ENCODE measurements around the gene PLEKHH1.
"Not testable (repeated sequence)": the region's sequence is repeated elsewhere in the genome, so short reads cannot be mapped to it uniquely, and the experiment has no call there.

Gene PLEKHH1

GRCh38 chr14:67533754-67534085 is 630 bp downstream of the PLEKHH1 start:
- no peak for DNase-seq (ENCODE audit: low read depth)

- no peak for DNase-seq (ENCODE audit: low read depth)
These were observed 3.0 kb downstream of the PLEKHH1 start for GRCh38 chr14:67536087-67536486.

GRCh38 chr14:67537736-67538135 is 4.6 kb downstream of the PLEKHH1 start:
- no peak for DNase-seq (ENCODE audit: low read depth)

- no peak for DNase-seq (ENCODE audit: low read depth)
These were observed 5.4 kb downstream of the PLEKHH1 start for GRCh38 chr14:67538501-67538900.

- no peak for DNase-seq (ENCODE audit: low read depth)
These were observed 6.0 kb downstream of the PLEKHH1 start for GRCh38 chr14:67539116-67539515.

- no peak for DNase-seq (ENCODE audit: low read depth)
These were observed 8.6 kb downstream of the PLEKHH1 start for GRCh38 chr14:67541448-67542387.

GRCh38 chr14:67542620-67543019 is 9.5 kb downstream of the PLEKHH1 start:
- not testable (repeated sequence) for DNase-seq (ENCODE audit: low read depth)

- DNase-seq (ENCODE audit: low read depth): no peak
These were observed 11.5 kb downstream of the PLEKHH1 start for GRCh38 chr14:67544590-67544989.

- no peak for DNase-seq (ENCODE audit: low read depth)
These were observed 14.2 kb downstream of the PLEKHH1 start for GRCh38 chr14:67547224-67547780.

GRCh38 chr14:67549734-67550133 is 16.6 kb downstream of the PLEKHH1 start:
- DNase-seq (ENCODE audit: low read depth): no peak

- DNase-seq (ENCODE audit: low read depth): no peak
These were observed 18.0 kb downstream of the PLEKHH1 start for GRCh38 chr14:67551123-67551522.

- DNase-seq (ENCODE audit: low read depth): no peak
These were observed 18.9 kb downstream of the PLEKHH1 start for GRCh38 chr14:67551940-67552339.

- DNase-seq (ENCODE audit: low read depth): no peak
These were observed 20.5 kb downstream of the PLEKHH1 start for GRCh38 chr14:67553547-67553946.

GRCh38 chr14:67554341-67554740 is 21.3 kb downstream of the PLEKHH1 start:
- no peak for DNase-seq (ENCODE audit: low read depth)

GRCh38 chr14:67555518-67556090 is 22.5 kb downstream of the PLEKHH1 start:
- no peak for DNase-seq (ENCODE audit: low read depth)

- no peak for DNase-seq (ENCODE audit: low read depth)
These were observed 23.6 kb downstream of the PLEKHH1 start for GRCh38 chr14:67556671-67557070.

GRCh38 chr14:67557118-67557517 is 24.0 kb downstream of the PLEKHH1 start:
- DNase-seq (ENCODE audit: low read depth): peak; percentile 26

GRCh38 chr14:67557656-67558055 is 24.6 kb downstream of the PLEKHH1 start:
- no peak for DNase-seq (ENCODE audit: low read depth)

GRCh38 chr14:67559639-67560038 is 26.5 kb downstream of the PLEKHH1 start:
- no peak for DNase-seq (ENCODE audit: low read depth)

- DNase-seq (ENCODE audit: low read depth): no peak
These were observed 29.1 kb downstream of the PLEKHH1 start for GRCh38 chr14:67562025-67562775.

- no peak for DNase-seq (ENCODE audit: low read depth)
These were observed 29.7 kb downstream of the PLEKHH1 start for GRCh38 chr14:67562776-67563150.

- no peak for DNase-seq (ENCODE audit: low read depth)
These were observed 31.1 kb downstream of the PLEKHH1 start for GRCh38 chr14:67564236-67564635.

- DNase-seq (ENCODE audit: low read depth): peak; percentile 3
These were observed 33.8 kb downstream of the PLEKHH1 start for GRCh38 chr14:67566908-67567307.
